Spleen (tissue), 11 donors: ENCODE data around the gene PEX11B. TPM values are rescaled to one million over a fixed set of nuclear protein-coding genes. Genes with fewer than 3 reads are reported as not detected.

Experiments used
- DNase-seq: peaks from one replicate; pipeline ENCODE4 v3.0.0-alpha.2; 2020
- H3K27ac ChIP-seq, 8 donors: fragments of 200-600 bp; sonication (generic) in 7 of 8; 1 replicate in 4 of 8; 2 replicates in 4 of 8; pipeline versions ENCODE4 v1.5.0 to v1.8.0; 2016 to 2021; ENCODE audit warnings: inconsistent platforms in 4 of 8, mild to moderate bottlenecking in 4 of 8, moderate library complexity in 1 of 8
- H3K27me3 ChIP-seq, 7 donors: fragments of 200-600 bp; sonication (generic) in 6 of 7; replicated peaks in 1 of 7; 1 replicate in 4 of 7; 2 replicates in 3 of 7; pipeline versions ENCODE4 v1.5.0 to v1.8.0; 2016 to 2021; ENCODE audit warnings: inconsistent platforms in 3 of 7, mild to moderate bottlenecking in 1 of 7
- H3K36me3 ChIP-seq, 6 donors: fragments of 200-600 bp; sonication (generic) in 5 of 6; 1 replicate in 4 of 6; 2 replicates in 2 of 6; pipeline versions ENCODE4 v1.5.0 to v1.8.0; 2016 to 2021; ENCODE audit warnings: inconsistent platforms in 2 of 6
- H3K4me1 ChIP-seq, 6 donors: fragments of 200-600 bp; sonication (generic) in 5 of 6; 1 replicate in 3 of 6; 2 replicates in 3 of 6; pipeline versions ENCODE4 v1.5.0 to v1.8.0; 2016 to 2021; ENCODE audit warnings: inconsistent platforms in 3 of 6
- H3K4me3 ChIP-seq, 8 donors: fragments of 200-600 bp; sonication (generic) in 7 of 8; 1 replicate in 4 of 8; 2 replicates in 4 of 8; pipeline versions ENCODE4 v1.5.0 to v1.8.0; 2016 to 2021; ENCODE audit warnings: inconsistent platforms in 4 of 8, mild to moderate bottlenecking in 4 of 8, moderate library complexity in 2 of 8
- H3K9me3 ChIP-seq, 8 donors: fragments of 200-600 bp; sonication (generic) in 7 of 8; 1 replicate in 4 of 8; 2 replicates in 4 of 8; pipeline versions ENCODE4 v1.5.0 to v1.8.0; 2016 to 2021; ENCODE audit warnings: inconsistent platforms in 4 of 8
- POLR2A ChIP-seq, 3 donors: fragments of 450-650 bp; IDR thresholded peaks; one replicate each; pipeline ENCODE4 v1.5.1; 2017; ENCODE audit warnings: antibody characterized with exemption in 3 of 3, mild to moderate bottlenecking in 1 of 3
- POLR2AphosphoS5 ChIP-seq, 3 donors: sonication (generic); formaldehyde crosslinking; IDR thresholded peaks; one replicate each; pipeline ENCODE4 v1.5.1; 2017; ENCODE audit warnings: antibody characterized with exemption in 3 of 3
- WGBS, 5 donors: extraction: QIAGEN DNeasy Blood & Tissue Kit in 3 of 5; methylation state at CpG; one replicate each; pipeline versions ENCODE4 v1.1.5 to v1.1.7; 2013 to 2018; 5-methylcytosine and 5-hydroxymethylcytosine counted together
- intact Hi-C: fragments of 100-400 bp; cut with DNase I; formaldehyde crosslinking; loops from one replicate; pipeline ENCODE4 v1.15.0; 2023; ENCODE audit warnings: low total_unique reads
- polyA plus RNA-seq, 3 donors: library from polyadenylated mRNA; stranded (reverse); fragments of 200-250 nt; gene quantifications; one replicate each; pipeline ENCODE4 v1.2.1, GENCODE V29; 2013
- total RNA-seq, 7 donors: library from RNA; depleted of rRNA in 3 of 7; stranded (reverse); fragments of >200 nt in 3 of 7; fragmentation: NEBNext Ultra II Directional in 4 of 7; extraction: Animal tissue kit (Norgen Biotek cat#: 25700) in 4 of 7; gene quantifications; one replicate each; pipeline versions ENCODE4 v1.1.0 to v1.2.1, GENCODE V29; 2016 to 2021
- TF ChIP-seq, protein P1 (sequence below), 11 experiments: fragments of 200-600 bp in 7 of 11; fragments of 450-650 bp in 4 of 11; sonication (generic) in 4 of 11; IDR thresholded peaks in 8 of 11; conservative IDR thresholded peaks in 3 of 11; 1 replicate in 7 of 11; 2 replicates in 4 of 11; pipeline versions ENCODE4 v1.4.0 to v1.8.0; 2016 to 2021; ENCODE audit warnings: antibody characterized with exemption in 11 of 11, inconsistent platforms in 4 of 11, mild to moderate bottlenecking in 1 of 11
- donor health status: healthy with polysubstance abuse.
- donor health status: DM: no; HTN: no; CAD: no; lungs with moderate emphysema.
- donor health status: DM: no; HTN: no; CAD: no.
- donor health status: Bipolar disorder and iron deficiency.
- donor health status: healthy.
- donor health status: DM: no; HTN: no; CAD: no.
- donor health status: DM: yes; HTN: yes; CAD: no.

PEX11B gene
- total and polyA plus RNA-seq, 10 donors: 20.3 to 35.4 (median 27.4) TPM

DNA sequence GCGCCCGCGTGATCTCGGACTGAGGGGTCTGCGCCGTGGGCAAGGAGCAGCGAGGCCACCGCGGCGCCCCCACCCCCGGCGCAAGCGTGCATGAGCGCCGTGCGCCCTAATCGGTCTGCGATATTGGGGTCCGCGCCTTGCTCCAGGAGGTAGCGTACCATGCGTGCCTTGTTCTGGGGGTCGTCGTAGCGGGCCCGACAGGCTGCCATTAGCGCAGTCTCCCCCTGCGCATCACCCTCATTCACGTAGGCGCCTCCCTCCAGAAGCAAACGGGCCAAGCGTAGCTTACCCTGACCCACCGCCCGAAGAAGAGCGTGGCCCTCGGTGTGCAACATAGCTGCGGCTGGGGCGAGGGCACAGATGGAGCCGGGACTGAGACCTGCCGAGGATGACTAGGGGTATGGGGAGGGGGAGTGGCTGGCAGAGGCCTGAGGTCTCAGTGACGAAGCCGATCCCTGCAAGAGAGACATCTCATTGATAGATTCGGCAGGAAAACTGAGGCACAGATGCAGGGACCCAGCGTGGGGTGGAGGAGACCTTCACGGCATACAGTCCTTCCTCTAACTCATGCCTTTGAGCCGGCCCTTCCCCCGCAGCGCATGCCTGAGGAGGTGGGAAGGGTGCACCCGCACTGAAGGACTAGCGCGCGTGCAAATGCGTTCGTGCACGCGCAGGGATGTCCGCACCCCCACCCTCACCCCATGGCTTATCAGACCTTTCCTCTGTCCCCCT lies 43.1 kb upstream of the PEX11B start:
- H3K36me3 ChIP-seq: no peaks in the 10 kb centered on the region
- WGBS, 5 donors: 0 to 1% (median 1%) methylated on average over 48 to 57 of the region's 57 CpGs
- intact Hi-C loops: no loop called here
- peak overlapping the region; percentile 85 to 98 (median 90) for H3K27ac ChIP-seq
- TF ChIP-seq, protein P1, sequence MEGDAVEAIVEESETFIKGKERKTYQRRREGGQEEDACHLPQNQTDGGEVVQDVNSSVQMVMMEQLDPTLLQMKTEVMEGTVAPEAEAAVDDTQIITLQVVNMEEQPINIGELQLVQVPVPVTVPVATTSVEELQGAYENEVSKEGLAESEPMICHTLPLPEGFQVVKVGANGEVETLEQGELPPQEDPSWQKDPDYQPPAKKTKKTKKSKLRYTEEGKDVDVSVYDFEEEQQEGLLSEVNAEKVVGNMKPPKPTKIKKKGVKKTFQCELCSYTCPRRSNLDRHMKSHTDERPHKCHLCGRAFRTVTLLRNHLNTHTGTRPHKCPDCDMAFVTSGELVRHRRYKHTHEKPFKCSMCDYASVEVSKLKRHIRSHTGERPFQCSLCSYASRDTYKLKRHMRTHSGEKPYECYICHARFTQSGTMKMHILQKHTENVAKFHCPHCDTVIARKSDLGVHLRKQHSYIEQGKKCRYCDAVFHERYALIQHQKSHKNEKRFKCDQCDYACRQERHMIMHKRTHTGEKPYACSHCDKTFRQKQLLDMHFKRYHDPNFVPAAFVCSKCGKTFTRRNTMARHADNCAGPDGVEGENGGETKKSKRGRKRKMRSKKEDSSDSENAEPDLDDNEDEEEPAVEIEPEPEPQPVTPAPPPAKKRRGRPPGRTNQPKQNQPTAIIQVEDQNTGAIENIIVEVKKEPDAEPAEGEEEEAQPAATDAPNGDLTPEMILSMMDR (IDR thresholded peaks at IDR 0.05 in 8 of 11, conservative IDR thresholded peaks at IDR 0.05 in 3 of 11): no peak
- peak; percentile 41 to 67 (median 47) for TF ChIP-seq POLR2AphosphoS5 (IDR thresholded peaks at IDR 0.05)
- peaks cover 40 to 94% (median 80%) of the 10 kb centered on the region in 6 donors for H3K4me1 ChIP-seq
- H3K4me3 ChIP-seq: peak overlapping the region; percentile 44 to 80 (median 58)
- peaks cover 0 to 2% (median 0%) of the 10 kb centered on the region in 8 donors for H3K9me3 ChIP-seq
- peak; percentile 90 for DNase-seq
- H3K27me3 ChIP-seq: peaks cover 0 to 14% (median 0%) of the 10 kb centered on the region in 7 donors

DNA sequence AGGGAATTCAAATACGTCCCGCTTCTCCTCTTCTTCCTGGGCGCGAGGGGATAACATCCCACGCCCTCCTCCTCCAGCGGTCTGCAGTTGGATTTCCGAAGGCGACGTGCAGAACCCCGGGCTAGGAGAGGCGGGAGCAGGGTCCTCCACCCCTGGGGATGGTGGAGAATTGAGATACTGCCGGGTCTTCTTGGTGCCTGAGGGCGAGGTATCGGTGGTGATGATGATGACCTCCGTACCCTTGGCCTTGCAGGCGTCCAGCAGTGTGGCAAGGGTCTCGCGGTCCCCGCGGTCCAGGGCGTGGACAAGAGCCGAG lies 42.5 kb upstream of the PEX11B start:
- peaks cover 0 to 14% (median 0%) of the 10 kb centered on the region in 7 donors for H3K27me3 ChIP-seq
- no peak for TF ChIP-seq POLR2A (IDR thresholded peaks at IDR 0.05)
- TF ChIP-seq, protein P1 (IDR thresholded peaks at IDR 0.05 in 8 of 11, conservative IDR thresholded peaks at IDR 0.05 in 3 of 11): no peak
- no peak for DNase-seq
- no peaks in the 10 kb centered on the region for H3K9me3 ChIP-seq
- WGBS, 5 donors: 0 to 2% (median 1%) methylated on average over 10 to 22 of the region's 22 CpGs
- peak overlapping the region; percentile 44 to 80 (median 58) for H3K4me3 ChIP-seq
- H3K4me1 ChIP-seq: peaks cover 45 to 94% (median 82%) of the 10 kb centered on the region in 6 donors
- H3K27ac ChIP-seq: peak overlapping the region; percentile 85 to 98 (median 90)
- intact Hi-C loops: no loop called here
- no peaks in the 10 kb centered on the region for H3K36me3 ChIP-seq

DNA sequence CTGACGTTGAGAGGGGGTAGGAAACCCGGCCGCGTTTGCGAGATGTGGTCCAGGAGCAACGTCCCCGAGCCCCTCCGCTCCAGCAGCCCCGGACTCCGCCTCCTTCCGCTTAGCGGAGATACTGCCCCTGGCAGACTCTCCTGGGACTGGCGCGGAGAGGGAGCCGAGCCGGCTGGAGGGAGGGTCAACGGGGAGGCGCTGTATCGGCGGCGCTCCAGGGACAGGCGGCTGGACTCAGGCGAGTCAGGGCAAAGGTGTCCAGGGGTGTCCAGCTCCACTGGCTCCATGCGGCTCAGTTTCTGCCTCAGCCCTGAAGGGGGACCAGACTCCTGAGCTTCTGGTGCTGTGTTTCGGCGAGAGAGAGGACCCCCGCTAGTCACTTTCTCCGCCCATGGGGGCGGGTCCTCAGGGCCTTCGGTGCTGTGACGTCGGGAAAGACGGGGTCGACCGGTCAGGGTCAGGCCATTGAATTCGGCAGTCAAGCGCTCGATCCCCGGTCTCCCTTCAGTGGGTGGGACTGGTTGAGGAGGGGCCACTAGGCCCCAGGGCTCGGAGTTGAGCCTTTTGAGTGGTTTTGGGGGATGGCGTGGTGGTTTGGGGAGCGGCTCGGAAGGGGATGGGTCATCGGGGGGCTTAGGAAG lies 42.1 kb upstream of the PEX11B start:
- intact Hi-C loops: no loop called here

More for the DNA sequence above, 42.1 kb upstream of the PEX11B start:
- 1 to 3% (median 1%) methylated on average over 30 to 44 of the region's 44 CpGs for WGBS, 5 donors
- TF ChIP-seq POLR2AphosphoS5 (IDR thresholded peaks at IDR 0.05): peak; percentile 87 to 95 (median 90)
- peak in 1 of 3 donors; percentile 74 for TF ChIP-seq POLR2A (IDR thresholded peaks at IDR 0.05)
- TF ChIP-seq, protein P1 (IDR thresholded peaks at IDR 0.05 in 8 of 11, conservative IDR thresholded peaks at IDR 0.05 in 3 of 11): peak in 8 of 11 experiments; percentile 5 to 48 (median 30)
- peak overlapping the region; percentile 85 to 98 (median 90) for H3K27ac ChIP-seq
- peaks cover 46 to 94% (median 82%) of the 10 kb centered on the region in 6 donors for H3K4me1 ChIP-seq
- H3K4me3 ChIP-seq: peak overlapping the region; percentile 44 to 80 (median 58)
- peaks cover 0 to 14% (median 0%) of the 10 kb centered on the region in 7 donors for H3K27me3 ChIP-seq
- no peaks in the 10 kb centered on the region for H3K36me3 ChIP-seq
- no peaks in the 10 kb centered on the region for H3K9me3 ChIP-seq
- peak; percentile 93 for DNase-seq
